ENCODE measurements around the gene NODAL.

- no peak for TF ChIP-seq YY1 (IDR thresholded peaks at IDR 0.05; ENCODE audit: insufficient read depth, insufficient read length)
- TF ChIP-seq ZNF274 (IDR thresholded peaks at IDR 0.05; ENCODE audit: low read depth, low read length): no peak
- TF ChIP-seq SUZ12 (IDR thresholded peaks at IDR 0.05; ENCODE audit: extremely low read depth, insufficient read depth, insufficient read length): no peak
These were observed 34.2 kb upstream of the NODAL start for GRCh38 chr10:70475661-70476060.
